Caco-2 (cell line): ENCODE data around the gene ATAD2B. TPM values are rescaled to one million over a fixed set of nuclear protein-coding genes. Genes with fewer than 3 reads are reported as not detected.

Experiments used
- BruUV-seq: library from RNA; stranded (reverse); fragments of 400-500 nt; replicated peaks from 2 replicates; lab custom pipeline; 2021; lab: Mats Ljungman, UMichigan
- CTCF ChIA-PET: fragments of 300-600 bp; sonication (Branson Sonifier 250); formaldehyde crosslinking; loops from one replicate; lab custom pipeline; 2022; ENCODE audit warnings: antibody characterized with exemption; lab: Charles Lee
- POLR2A ChIA-PET: fragments of 300-600 bp; sonication (Branson Sonifier 250); formaldehyde crosslinking; loops from one replicate; lab custom pipeline; 2022; ENCODE audit warnings: antibody characterized with exemption; lab: Charles Lee
- DNase-seq, 2 experiments: peaks; one replicate each; pipeline versions ENCODE4 v3.0.0 to v3.0.0-alpha.2; 2020 to 2022
- H3K27me3 ChIP-seq: replicated peaks from 2 replicates; pipeline ENCODE4 v1.6.0; 2011; ENCODE audit warnings: low read length; ENCODE audit not compliant: control insufficient read depth, insufficient read depth
- H3K36me3 ChIP-seq: 2 replicates; pipeline ENCODE4 v1.5.1; 2011; ENCODE audit warnings: low read length; ENCODE audit not compliant: control insufficient read depth, insufficient read depth
- H3K4me1 ChIP-seq: fragments of 250-450 bp; sonication (Bioruptor Pico); 2 replicates; pipeline ENCODE4 v1.5.1; 2020; ENCODE audit warnings: mild to moderate bottlenecking
- H3K4me3 ChIP-seq: 2 replicates; pipeline ENCODE4 v1.5.1; 2011; ENCODE audit warnings: low read depth, mild to moderate bottlenecking, control low read depth, low read length
- H3K9me3 ChIP-seq: fragments of 250-450 bp; sonication (Bioruptor Pico); 2 replicates; pipeline ENCODE4 v1.5.1; 2020; ENCODE audit warnings: mild to moderate bottlenecking, moderate library complexity
- H3K27ac Mint-ChIP-seq: one replicate; pipeline ENCODE4 v1.8.0; 2022; ENCODE audit warnings: mixed read lengths; ENCODE audit not compliant: unreplicated experiment
- H3K27me3 Mint-ChIP-seq: one replicate; pipeline ENCODE4 v1.8.0; 2022; ENCODE audit warnings: mixed read lengths; ENCODE audit not compliant: insufficient read depth, unreplicated experiment
- H3K36me3 Mint-ChIP-seq: one replicate; pipeline ENCODE4 v1.8.0; 2022; ENCODE audit warnings: mild to moderate bottlenecking, mixed read lengths; ENCODE audit not compliant: insufficient read depth, unreplicated experiment
- H3K4me1 Mint-ChIP-seq: one replicate; pipeline ENCODE4 v1.8.0; 2022; ENCODE audit warnings: low read depth, mixed read lengths; ENCODE audit not compliant: unreplicated experiment
- H3K4me3 Mint-ChIP-seq: one replicate; pipeline ENCODE4 v1.8.0; 2022; ENCODE audit warnings: mild to moderate bottlenecking, moderate library complexity, mixed read lengths; ENCODE audit not compliant: unreplicated experiment
- H3K9me3 Mint-ChIP-seq: one replicate; pipeline ENCODE4 v1.8.0; 2022; ENCODE audit warnings: mixed read lengths; ENCODE audit not compliant: unreplicated experiment
- CTCF ChIP-seq, 2 experiments: fragments of 200-600 bp in 1 of 2; IDR thresholded peaks; 1 replicate in 1 of 2; 2 replicates in 1 of 2; pipeline versions ENCODE4 v1.5.1 to v1.8.0; 2011 to 2022; ENCODE audit warnings: antibody characterized with exemption in 1 of 2, control low read depth in 1 of 2, inconsistent platforms in 1 of 2, low read depth in 1 of 2, low read length in 1 of 2, mild to moderate bottlenecking in 1 of 2, moderate library complexity in 1 of 2; ENCODE audit not compliant: insufficient read depth in 1 of 2, severe bottlenecking in 1 of 2, unreplicated experiment in 1 of 2
- intact Hi-C: fragments of 100-400 bp; cut with micrococcal nuclease; formaldehyde crosslinking; loops from one replicate; pipeline ENCODE4 v1.10.0; 2022; ENCODE audit not compliant: unreplicated experiment
- total RNA-seq: library from RNA; stranded (reverse); gene quantifications from 2 replicates; pipeline ENCODE4 v1.2.3, GENCODE V29; 2022

ATAD2B gene
- total RNA-seq, 1 experiment from 2014 or later, result 32.1 TPM

GRCh38 chr2:23794234-23794633 lies 132.7 kb downstream of the ATAD2B start:
- H3K9me3 Mint-ChIP-seq, result no peaks in the 10 kb centered on the region
- H3K4me3 Mint-ChIP-seq, result no peak overlapping the region
- BruUV-seq, result no TSS peak
- Histone ChIP-seq H3K4me1 (peaks cover 25% of the 10 kb centered on the region), H3K27me3 (no peaks in the 10 kb centered on the region), H3K9me3 (no peaks in the 10 kb centered on the region), H3K36me3 (no peaks in the 10 kb centered on the region), H3K4me3 (no peak overlapping the region)
- no peak for DNase-seq
- no peak overlapping the region for H3K27ac Mint-ChIP-seq
- ChIA-PET POLR2A (no interaction called here), CTCF (no interaction called here)
- H3K27me3 Mint-ChIP-seq, result no peaks in the 10 kb centered on the region
- no peaks in the 10 kb centered on the region for H3K36me3 Mint-ChIP-seq
- peaks cover 19% of the 10 kb centered on the region for H3K4me1 Mint-ChIP-seq
- TF ChIP-seq CTCF (IDR thresholded peaks at IDR 0.05; ENCODE audit: insufficient read depth in 1 of 2, low read depth in 1 of 2, low read length in 1 of 2, severe bottlenecking in 1 of 2, unreplicated experiment in 1 of 2), result no peak
- intact Hi-C loops, result no loop called here

- H3K27ac Mint-ChIP-seq, result no peak overlapping the region
- Histone ChIP-seq H3K4me3 (no peak overlapping the region), H3K9me3 (no peaks in the 10 kb centered on the region), H3K4me1 (peaks cover 32% of the 10 kb centered on the region), H3K36me3 (no peaks in the 10 kb centered on the region), H3K27me3 (no peaks in the 10 kb centered on the region)
- POLR2A ChIA-PET, result no interaction called here
- intact Hi-C loops, result no loop called here
- CTCF ChIA-PET, result no interaction called here
- DNase-seq, result no peak
- no peaks in the 10 kb centered on the region for H3K36me3 Mint-ChIP-seq
- no peak overlapping the region for H3K4me3 Mint-ChIP-seq
- no peak for TF ChIP-seq CTCF (IDR thresholded peaks at IDR 0.05; ENCODE audit: insufficient read depth in 1 of 2, low read depth in 1 of 2, low read length in 1 of 2, severe bottlenecking in 1 of 2, unreplicated experiment in 1 of 2)
- peaks cover 26% of the 10 kb centered on the region for H3K4me1 Mint-ChIP-seq
- H3K9me3 Mint-ChIP-seq, result no peaks in the 10 kb centered on the region
- no peaks in the 10 kb centered on the region for H3K27me3 Mint-ChIP-seq
- no TSS peak for BruUV-seq
These were observed 133.4 kb downstream of the ATAD2B start for GRCh38 chr2:23793476-23793875.

GRCh38 chr2:23791030-23791429 lies 135.9 kb downstream of the ATAD2B start:
- H3K27me3 Mint-ChIP-seq, result no peaks in the 10 kb centered on the region
- H3K36me3 Mint-ChIP-seq, result peaks cover 2% of the 10 kb centered on the region

More at GRCh38 chr2:23791030-23791429, 135.9 kb downstream of the ATAD2B start:
- Mint-ChIP-seq H3K4me3 (no peak overlapping the region), H3K9me3 (no peaks in the 10 kb centered on the region), H3K27ac (peak overlapping the region; percentile 65), H3K4me1 (peaks cover 26% of the 10 kb centered on the region)
- DNase-seq, result no peak
- H3K9me3 ChIP-seq, result no peaks in the 10 kb centered on the region
- TF ChIP-seq CTCF (IDR thresholded peaks at IDR 0.05; ENCODE audit: insufficient read depth in 1 of 2, low read depth in 1 of 2, low read length in 1 of 2, severe bottlenecking in 1 of 2, unreplicated experiment in 1 of 2), result no peak
- H3K27me3 ChIP-seq, result no peaks in the 10 kb centered on the region
- no TSS peak for BruUV-seq
- H3K4me3 ChIP-seq, result no peak overlapping the region
- intact Hi-C loops, result no loop called here
- CTCF ChIA-PET, result no interaction called here
- no peaks in the 10 kb centered on the region for H3K36me3 ChIP-seq
- POLR2A ChIA-PET, result no interaction called here
- peaks cover 41% of the 10 kb centered on the region for H3K4me1 ChIP-seq
